Suppressor macrophage treated with lipopolysaccharide for 1 hour (primary cell): Measurements from ENCODE around the gene NUFIP1.
A peak's percentile ranks its signal among the peaks of the same experiment; 100 is the strongest.
"Not testable (repeated sequence)": the region's sequence is repeated elsewhere in the genome, so short reads cannot be mapped to it uniquely, and the experiment has no call there.

ENCODE experiments used
- DNase-seq, 3 donors: peaks; one replicate each; pipeline ENCODE4 v3.0.0-alpha.2; 2020 to 2022

Gene NUFIP1

DNA sequence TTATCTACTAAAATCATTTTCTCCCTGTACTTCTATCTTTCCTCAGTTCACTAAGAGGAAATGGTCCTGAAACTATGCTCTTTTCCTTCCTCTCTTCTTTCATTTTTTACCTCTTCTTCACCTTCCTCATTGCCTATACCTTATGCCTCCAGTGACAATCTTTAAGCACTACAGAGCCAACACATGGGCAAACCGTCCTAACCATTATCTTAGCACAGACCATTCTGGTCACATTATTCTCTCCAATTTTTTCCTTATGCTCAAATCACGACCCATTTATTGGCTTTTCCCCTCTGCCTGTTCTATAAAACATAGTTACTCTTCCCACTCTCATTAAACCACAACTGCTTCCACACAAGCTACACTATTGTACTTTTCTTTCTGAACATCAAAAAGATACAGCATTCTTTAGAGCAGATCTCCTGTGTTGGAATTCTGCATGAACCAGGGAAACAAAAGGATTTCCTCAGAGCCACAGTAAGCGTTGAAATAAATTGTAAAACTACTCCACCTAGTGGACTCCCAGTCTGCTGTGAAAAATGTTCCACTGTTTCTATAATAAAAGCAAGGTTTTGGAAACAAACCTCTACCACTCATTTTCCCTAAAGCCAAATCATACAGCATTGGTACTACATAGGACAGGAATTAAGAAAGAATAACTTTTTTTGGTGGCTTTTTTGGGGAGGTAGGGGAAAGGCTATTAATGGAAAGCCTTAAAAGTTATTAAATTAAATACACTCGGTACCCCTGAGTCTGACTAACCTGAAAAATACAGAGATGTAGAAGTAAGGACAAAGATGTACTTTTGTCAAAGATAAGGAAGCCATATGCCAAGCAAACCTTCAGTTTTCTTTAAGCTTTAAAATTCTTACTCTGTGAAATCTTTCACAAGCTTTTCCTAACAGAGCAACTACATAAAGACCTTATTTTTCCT is 19.5 kb downstream of the NUFIP1 start:
- DNase-seq, result peak; percentile 59 to 71 (median 70)

GRCh38 chr13:44968434-44968815 is 20.8 kb downstream of the NUFIP1 start:
- no peak for DNase-seq

- no peak for DNase-seq
These were observed 21.4 kb downstream of the NUFIP1 start for GRCh38 chr13:44967704-44968433.

DNA sequence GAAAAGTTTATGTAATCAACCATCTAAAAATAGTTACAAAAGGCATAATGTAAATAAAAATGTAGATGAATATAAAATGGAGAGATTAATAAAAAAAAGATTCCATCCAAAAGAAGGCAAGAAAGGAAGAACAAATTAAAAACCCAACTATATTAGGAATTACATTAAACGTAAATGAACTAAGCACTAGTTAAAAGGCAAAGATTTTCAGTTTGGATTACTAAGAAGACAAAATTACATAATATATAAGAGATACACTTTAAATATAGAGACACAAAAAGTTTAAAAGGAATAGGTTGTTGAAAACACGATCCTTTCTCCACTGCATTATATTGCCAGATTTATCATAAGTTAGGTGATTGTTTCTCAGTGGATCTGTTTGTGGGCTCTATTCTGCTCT is 27.3 kb downstream of the NUFIP1 start:
- DNase-seq, result no peak

GRCh38 chr13:44955406-44955805 is 33.9 kb downstream of the NUFIP1 start:
- no peak for DNase-seq

- DNase-seq, result no peak
These were observed 35.0 kb downstream of the NUFIP1 start for GRCh38 chr13:44954224-44954623.

DNA sequence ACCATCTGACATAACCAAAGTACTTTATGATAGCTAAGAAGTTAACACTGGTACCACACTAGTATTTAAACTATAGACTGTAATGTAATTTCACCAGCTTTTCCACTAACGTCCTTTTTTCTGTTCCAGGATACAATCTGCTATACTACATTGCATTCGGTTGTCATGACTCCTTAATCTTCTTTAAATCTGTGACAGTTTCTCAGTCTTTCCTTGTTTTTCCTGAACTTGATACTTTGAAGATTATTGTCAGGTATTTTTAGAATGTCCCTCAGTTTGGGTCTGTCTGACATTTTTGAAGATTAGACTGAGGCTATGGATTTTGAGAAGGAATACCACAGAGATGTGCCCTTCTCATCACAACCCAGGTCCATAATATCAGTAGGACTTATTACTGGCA is 36.6 kb downstream of the NUFIP1 start:
- DNase-seq, result no peak

DNA sequence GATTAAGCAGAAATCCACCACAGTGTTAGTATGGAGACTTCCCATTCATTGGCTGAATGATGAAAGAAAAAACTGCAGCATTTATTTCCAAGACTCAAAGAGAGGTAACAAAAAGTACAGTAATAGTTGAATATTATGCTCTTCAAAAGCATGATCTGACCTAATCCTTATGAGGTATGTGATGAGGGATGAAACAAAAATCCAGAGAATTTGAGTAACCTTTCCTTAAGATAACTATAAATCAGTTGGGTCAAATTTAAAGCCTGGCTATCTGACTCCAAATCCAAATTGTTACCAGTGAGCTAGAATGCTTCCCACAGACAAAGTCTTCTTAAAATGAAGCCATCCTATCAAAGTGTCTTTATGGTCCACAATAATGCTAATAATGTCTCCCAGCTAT is 38.1 kb downstream of the NUFIP1 start:
- DNase-seq, result no peak

DNA sequence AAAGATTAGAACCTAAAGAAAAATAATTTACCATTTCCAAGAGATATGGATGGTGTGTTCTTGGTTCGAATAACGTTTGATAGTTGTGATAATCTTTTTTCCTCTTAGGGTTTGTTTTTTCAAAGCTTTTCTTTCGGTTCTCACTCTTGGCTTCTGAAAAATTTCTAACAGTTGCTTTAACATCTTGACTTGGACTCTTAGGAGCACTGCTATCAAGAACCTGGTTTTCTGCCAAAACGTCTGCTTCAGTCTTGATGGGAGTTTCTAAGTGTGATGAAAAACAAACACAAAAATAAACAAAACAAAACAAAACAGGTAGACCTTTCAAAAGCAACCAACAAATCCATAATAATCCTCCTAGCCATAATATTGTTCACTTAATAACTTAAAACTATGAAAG is 45.9 kb downstream of the NUFIP1 start:
- not testable (repeated sequence) for DNase-seq

DNA sequence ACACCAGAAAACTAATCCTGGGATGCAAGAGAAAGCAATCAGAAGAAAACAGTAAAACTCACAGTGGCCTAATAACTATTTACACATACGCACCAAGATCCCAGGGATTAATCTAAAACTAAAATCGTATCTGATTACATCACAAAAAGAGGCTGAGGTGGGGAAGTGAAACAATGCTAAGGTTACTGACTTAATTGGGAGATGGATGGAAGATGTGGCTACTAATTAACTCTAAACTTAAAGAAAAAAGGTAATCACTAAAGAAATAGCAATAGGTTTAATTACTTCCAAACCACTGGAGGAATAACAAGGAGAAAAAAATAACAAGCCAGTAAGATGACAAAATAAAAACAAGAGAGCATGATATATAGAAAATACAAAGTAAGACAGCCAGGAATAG is 50.4 kb downstream of the NUFIP1 start:
- DNase-seq, result no peak

- no peak for DNase-seq
These were observed 53.0 kb downstream of the NUFIP1 start for GRCh38 chr13:44936246-44936645.

DNA sequence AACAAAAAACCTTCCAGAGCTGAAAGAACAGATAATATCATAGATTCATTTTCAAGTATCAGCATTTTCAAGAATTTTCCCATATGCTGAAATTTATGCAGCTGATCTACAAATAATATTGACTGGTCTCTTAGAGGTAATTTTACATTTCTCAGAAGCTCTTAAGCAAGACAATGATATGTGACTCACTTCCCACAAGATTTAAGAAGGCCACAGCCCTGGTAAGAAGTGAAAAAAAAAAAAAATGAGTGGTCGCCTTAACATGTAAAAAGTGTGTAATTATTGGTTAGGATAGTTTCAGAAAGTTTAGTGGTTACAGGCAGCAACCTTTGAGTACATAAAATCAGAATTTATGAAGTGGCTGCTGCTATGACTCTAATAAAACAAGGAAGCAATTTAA is 54.5 kb downstream of the NUFIP1 start:
- DNase-seq, result peak; percentile 36 to 72 (median 63)

DNA sequence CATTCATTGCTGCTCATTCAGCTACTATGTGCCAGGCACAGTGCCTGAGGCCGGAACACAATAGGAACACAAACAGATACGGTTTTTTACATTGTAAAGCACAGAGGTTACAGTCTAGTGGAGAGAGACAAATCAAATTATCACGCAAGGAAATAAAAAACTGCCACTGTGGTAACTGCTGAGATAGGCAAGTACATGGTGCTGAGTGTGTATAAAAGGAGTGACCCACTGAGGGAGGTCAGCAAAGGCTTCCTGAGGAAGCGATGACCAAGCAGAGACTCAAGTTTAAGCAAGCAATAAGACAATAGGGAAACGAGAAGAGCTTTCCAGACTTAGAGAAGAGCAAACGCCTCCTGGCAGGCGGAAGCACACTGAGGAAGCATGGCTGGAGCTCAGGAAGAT is 56.4 kb downstream of the NUFIP1 start:
- DNase-seq, result peak; percentile 78 to 88 (median 84)

DNA sequence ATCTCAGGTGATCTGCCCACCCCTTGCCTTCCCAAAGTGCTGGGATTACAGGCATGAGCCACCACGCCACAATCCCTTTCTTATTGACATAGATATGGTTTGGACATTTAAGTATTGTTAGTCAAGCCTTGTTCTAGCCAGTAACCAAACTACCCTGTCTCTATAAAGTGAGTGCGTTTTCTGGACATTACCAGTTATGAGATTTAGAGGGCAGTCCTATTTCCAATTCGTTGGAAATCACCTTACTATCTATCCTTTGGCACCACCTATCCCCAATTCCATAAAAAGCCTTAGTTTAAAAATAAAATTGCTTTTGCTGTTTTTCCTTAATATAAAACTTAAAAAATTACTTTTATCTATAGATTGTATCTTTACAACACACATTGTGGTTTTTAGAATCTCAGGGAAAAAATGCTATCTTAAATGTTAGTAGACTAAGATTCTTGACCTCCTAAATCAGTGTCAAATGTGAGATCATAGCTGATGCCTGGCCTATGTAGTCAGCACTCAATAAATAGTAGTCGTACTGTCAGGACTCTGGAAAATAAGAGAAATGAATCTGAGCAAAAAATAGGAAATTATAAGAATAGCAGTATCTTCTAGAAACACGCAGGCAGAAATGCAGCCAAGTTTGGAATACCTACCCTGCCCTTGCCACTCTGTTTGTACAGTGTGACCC is 57.0 kb downstream of the NUFIP1 start:
- DNase-seq, result peak; percentile 20 to 45 (median 40)

GRCh38 chr13:44930963-44931623 is 58.2 kb downstream of the NUFIP1 start:
- DNase-seq, result peak; percentile 48 to 66 (median 63)

DNA sequence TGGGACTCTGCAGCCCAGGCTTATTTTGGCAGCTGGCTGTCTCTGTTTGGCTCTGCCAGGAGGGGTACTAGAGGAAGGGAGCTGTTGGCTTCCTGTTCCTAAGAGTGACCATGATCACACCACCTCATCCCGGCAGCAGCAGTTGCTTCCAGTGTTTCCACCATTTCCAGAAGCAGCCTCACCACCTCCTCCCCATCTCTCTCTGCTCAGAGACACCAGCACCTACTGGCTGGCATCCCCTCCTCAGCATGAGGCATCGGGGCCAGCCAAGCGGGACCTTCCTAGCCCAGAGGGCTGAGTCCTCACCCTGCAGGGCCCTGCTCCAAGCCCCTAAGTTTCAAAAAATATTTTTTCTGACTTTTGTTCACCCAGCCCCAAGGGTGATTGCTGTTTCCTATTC is 59.0 kb downstream of the NUFIP1 start:
- no peak for DNase-seq

DNA sequence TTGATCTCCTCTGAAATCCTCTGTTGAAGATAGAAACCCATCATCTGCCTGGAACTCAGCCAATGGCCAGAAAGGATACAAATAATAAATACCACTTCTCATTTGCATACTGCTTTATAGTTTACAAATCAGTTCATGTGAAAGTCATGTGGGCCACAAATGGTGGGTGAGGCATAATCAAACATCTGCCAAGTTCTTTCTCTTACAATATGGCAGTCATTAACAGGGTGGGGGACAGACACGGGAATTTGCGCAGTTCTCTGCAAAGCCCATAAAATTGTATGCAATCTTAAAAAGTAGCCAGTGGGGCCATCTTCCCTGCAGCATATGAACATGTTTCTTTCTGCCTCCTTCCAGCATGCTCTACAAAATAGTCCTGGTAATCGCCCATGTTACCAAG is 59.6 kb downstream of the NUFIP1 start:
- no peak for DNase-seq

- no peak for DNase-seq
These were observed 61.3 kb downstream of the NUFIP1 start for GRCh38 chr13:44927968-44928367.

DNA sequence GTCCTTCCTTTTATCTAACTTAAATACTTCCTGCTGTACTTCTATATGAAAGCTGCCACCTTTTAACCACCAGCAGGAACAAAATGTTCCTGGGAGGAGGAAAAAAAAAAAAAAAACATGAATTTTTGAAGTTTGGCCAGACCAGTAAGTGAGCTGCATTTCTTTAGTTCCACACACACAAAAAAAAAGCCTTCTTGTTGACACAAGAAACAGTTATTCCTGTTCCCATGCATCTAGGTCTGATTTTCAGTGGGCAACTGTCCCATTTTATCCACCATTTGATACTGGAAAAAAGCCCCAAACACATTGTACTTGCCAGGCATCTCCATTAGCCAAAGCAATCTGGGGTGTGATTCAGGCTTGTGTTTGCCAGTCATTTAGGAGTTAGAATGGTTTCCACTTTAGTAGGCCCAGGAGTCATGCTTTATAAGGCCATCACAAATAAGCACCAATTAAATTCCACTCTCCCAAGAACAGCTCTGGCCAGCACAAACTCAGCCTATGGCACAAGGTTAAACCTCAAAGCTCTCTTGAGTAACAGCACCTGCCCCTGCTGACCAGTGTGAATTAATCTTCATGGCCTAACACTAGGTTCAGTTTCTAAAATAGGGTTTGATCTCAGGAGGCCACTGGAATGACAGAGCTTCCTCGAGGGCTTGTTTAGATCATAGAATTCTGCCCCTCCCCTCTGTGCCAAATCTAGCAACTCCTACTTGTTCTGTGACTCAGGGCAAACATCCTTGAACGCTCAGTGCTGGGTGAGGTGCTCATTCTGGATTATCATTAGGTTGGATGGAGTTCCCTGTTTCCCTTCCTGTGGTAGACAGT is 67.1 kb downstream of the NUFIP1 start:
- DNase-seq, result peak; percentile 58 to 73 (median 59)

GRCh38 chr13:44921246-44921877 is 67.9 kb downstream of the NUFIP1 start:
- no peak for DNase-seq

DNA sequence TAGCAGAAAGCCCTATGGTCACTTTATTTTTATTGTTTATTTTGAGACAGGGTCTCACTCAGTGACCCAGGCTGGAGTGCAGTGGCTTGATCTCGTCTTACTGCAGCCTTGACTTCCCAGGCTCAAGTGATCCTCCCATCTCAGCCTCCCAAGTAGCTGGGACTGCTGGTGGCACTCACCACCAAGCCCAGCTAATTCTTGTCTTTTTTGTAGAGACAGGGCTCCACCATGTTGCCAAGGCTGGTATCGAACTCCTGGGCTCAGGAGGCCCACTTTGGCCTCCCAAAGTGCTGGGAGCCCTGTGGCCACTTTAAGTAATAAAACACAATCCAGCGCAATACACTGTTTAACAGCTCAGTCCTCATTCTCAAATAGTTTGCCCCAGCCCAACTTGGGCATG is 69.3 kb downstream of the NUFIP1 start:
- DNase-seq, result no peak
